GM10248 (cell line): Measurements from ENCODE around the gene HOXC12.

ENCODE experiments used
- CTCF ChIA-PET: fragments of 300-600 bp; sonication (Branson Sonifier 250); formaldehyde crosslinking; extraction: SDS; loops from one replicate; lab custom pipeline; 2021; ENCODE audit warnings: antibody characterized with exemption; lab: Yijun Ruan, JAX
- POLR2A ChIA-PET: fragments of 350-650 bp; sonication (Branson Sonifier 250); formaldehyde crosslinking; extraction: SDS; loops from one replicate; lab custom pipeline; 2020; ENCODE audit warnings: antibody characterized with exemption; lab: Yijun Ruan, JAX
- DNase-seq: peaks from one replicate; pipeline ENCODE4 v3.0.0; 2012; ENCODE audit errors: extremely low spot score
- TF ChIP-seq, protein P1 (sequence below): IDR thresholded peaks from 2 replicates; pipeline ENCODE4 v1.5.1; 2012; ENCODE audit warnings: mild to moderate bottlenecking, low read depth; ENCODE audit errors: extremely low read depth, missing control alignments, control extremely low read depth

HOXC12 gene

DNA sequence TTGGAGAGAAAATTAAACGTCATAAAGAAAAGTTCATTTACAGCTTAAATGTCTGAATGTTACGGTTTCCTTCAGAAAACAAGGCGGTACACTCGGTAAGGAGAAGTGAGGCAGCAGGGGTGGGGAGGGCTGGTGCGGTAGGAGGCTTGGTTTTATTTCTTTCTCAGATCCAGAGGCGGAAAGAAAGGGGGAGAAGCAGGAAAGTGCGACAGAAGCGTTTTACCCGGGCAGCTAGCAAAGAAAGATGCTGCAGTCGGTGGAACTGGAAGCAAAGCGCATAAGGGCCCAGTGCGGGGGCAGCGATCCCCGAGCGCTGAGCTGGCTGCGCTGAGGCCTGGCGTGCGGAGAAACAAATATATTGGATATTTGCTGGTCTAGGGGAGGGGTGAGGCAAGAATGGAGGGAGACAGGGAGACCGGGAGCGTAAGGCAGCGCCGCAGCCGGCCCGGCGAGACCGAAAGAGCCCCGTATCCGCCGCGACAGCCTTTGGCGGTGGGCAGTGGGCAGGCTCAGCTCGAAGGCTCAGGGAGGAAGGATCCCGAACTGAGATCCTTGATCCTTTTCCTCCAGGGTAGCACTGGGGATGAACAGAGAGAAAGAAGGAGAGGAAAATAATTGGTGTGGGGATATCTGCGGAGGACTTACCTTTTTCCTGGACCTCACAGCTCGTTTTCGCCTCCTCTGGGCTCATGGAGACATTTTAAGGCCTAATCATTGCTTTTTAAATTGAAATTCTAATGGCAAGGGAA is 11.9 kb downstream of the HOXC12 start:
- TF ChIP-seq, protein P1, sequence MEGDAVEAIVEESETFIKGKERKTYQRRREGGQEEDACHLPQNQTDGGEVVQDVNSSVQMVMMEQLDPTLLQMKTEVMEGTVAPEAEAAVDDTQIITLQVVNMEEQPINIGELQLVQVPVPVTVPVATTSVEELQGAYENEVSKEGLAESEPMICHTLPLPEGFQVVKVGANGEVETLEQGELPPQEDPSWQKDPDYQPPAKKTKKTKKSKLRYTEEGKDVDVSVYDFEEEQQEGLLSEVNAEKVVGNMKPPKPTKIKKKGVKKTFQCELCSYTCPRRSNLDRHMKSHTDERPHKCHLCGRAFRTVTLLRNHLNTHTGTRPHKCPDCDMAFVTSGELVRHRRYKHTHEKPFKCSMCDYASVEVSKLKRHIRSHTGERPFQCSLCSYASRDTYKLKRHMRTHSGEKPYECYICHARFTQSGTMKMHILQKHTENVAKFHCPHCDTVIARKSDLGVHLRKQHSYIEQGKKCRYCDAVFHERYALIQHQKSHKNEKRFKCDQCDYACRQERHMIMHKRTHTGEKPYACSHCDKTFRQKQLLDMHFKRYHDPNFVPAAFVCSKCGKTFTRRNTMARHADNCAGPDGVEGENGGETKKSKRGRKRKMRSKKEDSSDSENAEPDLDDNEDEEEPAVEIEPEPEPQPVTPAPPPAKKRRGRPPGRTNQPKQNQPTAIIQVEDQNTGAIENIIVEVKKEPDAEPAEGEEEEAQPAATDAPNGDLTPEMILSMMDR = no peak
- DNase-seq = no peak
- POLR2A ChIA-PET = no interaction called here
- CTCF ChIA-PET = interaction anchor here (0.8 to 1.5 kb wide), 3 partner anchors 11 to 39 kb away, joined by 3 to 4 read pairs (median 3); partner anchors contain the start of gene HOXC12

DNA sequence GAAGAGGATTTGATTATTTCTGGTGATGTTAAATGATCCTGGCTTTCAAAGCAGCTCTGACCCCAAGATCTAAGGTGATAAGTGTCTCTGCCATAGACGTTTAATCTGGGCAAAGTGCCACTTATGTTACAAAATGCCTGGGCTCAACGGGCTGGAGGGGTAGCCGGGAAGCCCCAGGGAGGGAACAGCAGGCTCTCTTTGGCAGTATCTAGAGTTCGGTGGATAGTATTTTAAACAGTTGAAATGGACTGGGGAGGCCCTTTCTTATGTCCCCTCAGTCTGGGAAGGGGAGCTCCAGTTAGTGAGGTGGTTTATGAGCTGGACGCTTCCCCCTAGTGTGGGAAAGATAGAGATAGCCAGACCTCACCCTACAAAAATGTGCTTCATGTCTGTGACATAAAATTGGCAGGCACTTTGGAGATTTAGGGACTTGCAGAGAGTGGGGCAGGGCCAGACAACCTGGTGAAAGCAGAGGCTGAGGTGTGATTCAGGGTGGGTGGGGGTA is 12.8 kb downstream of the HOXC12 start:
- ChIA-PET POLR2A (no interaction called here), CTCF (interaction anchor here (1.0 to 1.5 kb wide), 3 partner anchors 13 to 234 kb away, joined by 3 to 5 read pairs (median 4); partner anchors contain the start of gene HOXC12)
- TF ChIP-seq, protein P1 = no peak
- DNase-seq = no peak

DNA sequence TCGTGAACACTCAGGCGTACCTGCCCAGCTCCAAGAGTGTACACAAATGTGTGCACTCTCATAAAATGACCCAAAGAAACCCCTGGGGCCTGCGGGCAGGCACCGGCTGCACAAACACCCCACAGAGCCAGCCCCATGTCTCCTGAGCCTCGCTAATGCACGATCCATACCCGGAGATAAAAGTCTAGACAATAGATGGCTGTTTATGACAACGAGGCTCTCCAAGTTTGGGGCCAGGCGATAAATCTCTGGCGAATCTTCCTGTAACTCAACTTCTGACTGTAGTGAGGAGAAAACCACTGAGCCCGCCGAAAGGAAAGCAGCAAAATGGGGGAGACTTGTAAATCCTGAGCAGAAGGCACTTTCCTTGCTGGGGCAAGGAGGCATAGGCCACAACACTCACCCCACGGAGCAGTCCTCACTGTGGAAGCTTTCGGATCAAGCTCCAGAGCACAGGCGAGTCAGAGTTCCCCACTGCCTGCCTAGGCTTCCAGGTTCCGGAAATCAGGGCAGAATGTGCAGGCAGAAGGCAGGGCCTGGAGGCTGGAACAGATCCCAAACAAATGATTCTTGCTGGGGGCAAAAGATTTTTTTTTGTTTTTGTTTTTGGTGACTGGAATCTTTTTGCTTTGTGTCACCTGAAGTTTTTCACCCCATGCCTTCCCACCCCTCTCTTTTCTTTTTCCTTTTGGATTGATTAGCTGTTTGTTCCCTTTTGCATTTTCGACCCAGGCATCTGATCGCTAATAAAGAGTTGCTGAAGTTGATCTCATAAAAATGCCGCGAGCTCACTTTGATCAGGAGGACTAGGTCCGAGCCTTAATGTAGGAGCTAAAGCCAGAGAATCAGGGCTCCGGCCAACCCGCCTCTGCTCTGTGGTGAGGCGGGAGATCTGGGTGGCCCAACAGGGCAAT is 13.8 kb downstream of the HOXC12 start:
- ChIA-PET POLR2A (no interaction called here), CTCF (interaction anchor here (1.2 to 2.4 kb wide), 4 partner anchors 9 to 239 kb away, joined by 4 to 9 read pairs (median 6); no protein-coding TSS in a partner anchor)
- TF ChIP-seq, protein P1 = no peak
- DNase-seq = no peak

DNA sequence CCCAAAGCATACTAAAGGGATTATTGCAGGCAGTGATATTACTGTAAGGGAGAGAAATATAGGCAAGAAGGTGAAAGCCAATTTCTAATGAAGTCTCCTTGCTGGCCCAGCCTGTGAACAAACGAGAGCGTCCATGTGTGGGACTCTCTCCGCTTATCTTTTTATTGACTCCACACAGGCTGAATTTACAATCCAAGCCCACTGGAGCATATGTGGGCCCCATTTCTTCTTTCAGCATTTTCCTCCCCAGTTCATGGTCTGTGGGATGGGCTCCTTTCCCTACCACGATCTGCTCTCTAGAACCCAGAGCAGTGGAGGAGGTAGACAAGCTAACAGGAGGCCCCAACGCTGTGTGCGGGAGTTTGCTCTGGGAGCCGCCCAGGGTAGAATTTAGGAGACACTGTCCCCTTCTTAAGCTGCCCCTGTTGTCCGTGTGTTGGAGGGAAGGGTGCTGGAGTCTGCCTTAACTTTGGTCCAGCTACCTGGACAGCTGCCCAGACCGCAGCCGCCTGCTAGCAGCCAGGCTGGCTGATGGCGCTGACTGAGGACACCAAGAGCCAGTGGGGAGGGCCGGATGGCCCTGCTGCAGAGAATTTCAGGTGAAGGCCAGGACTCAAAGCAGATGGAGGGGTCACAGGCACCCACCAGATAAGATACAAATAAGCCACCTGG is 15.0 kb downstream of the HOXC12 start:
- TF ChIP-seq, protein P1 = no peak
- POLR2A ChIA-PET = no interaction called here
- CTCF ChIA-PET = interaction anchor here (0.9 to 2.4 kb wide), 5 partner anchors 8 to 238 kb away, joined by 3 to 9 read pairs (median 4); partner anchors contain the start of gene HOXC5
- DNase-seq = no peak

DNA sequence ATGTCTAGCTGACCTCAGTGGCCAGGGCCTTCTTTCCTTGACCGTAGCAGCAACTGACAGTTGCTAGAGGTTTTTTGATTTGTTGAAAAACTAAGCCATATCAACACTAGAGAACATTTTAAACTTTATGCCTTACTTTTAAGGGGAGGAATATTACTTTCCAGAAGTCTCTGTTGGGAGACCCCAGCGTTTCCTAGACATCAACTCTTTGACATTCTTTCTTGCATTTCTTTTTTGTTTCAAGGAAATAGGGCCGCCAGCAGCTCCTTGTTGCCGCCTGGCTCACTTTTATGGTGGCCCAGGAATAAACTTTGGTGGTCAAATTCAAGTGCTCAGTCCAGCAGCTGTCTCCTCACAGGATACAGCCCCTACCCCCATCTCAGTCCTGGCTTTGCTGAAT is 15.7 kb downstream of the HOXC12 start:
- no peak for DNase-seq
- ChIA-PET POLR2A (no interaction called here), CTCF (interaction anchor here (0.9 to 2.4 kb wide), 5 partner anchors 9 to 237 kb away, joined by 3 to 9 read pairs (median 4); partner anchors contain the start of gene HOXC5)
- TF ChIP-seq, protein P1 = no peak
